CD4-positive, alpha-beta T cell treated with Interferon alpha-2 for 1 hour (primary cell): ENCODE measurements around the gene ESRRB.

Experiments used
- DNase-seq, 2 donors: peaks; one replicate each; pipeline ENCODE4 v3.0.0-alpha.2; 2020 to 2022

Gene ESRRB

DNA sequence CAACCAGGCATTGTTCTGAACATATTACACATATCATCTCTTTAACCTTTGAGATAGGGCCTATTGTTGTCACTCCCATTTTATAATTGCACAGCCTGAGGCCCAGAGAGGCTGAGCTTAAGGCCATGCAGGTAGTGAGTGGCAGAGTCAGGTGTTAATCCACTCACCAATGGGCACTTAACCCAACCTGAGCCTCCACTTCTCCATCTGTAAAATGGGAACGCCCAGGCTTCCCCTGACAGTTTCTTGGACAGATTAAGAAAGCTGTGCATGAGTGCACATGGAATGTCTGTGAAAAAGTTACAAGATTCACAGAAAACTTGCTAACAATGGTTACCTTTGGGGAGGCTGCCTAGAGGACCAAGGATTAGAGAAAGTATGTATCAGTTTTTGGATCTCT, 32.9 kb downstream of the ESRRB start:
- no peak for DNase-seq

- no peak for DNase-seq
These were observed 36.6 kb downstream of the ESRRB start for GRCh38 chr14:76412501-76412900.

GRCh38 chr14:76413106-76413961, 37.4 kb downstream of the ESRRB start:
- no peak for DNase-seq

DNA sequence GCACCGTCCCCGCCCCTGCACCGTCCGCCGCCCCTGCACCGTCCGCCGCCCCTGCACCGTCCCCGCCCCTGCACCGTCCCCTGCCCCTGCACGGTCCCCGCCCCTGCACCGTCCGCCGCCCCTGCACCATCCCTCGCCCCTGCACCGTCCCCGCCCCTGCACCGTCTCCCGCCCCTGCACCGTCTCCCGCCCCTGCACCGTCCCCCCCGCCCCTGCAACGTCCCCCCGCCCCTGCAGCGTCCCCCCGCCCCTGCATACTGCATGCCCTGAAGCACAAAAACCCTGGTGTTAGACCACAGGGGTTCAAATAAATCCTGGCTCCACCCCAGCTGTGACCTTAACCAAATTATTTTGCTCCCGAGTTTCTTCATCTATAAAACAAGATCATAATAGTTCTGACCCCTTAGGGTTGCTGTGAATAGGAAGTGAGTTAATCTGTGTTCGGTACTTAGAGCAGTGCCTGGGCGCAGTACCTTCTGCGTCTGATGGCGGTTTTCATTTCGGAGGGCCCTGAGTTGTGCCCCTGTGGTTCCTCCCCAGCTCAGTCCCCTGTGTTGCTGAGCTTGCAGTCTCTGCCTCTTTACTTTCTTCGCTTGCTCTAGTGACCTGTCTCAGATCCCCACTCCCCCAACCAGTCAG, 38.1 kb downstream of the ESRRB start:
- DNase-seq = no peak

DNA sequence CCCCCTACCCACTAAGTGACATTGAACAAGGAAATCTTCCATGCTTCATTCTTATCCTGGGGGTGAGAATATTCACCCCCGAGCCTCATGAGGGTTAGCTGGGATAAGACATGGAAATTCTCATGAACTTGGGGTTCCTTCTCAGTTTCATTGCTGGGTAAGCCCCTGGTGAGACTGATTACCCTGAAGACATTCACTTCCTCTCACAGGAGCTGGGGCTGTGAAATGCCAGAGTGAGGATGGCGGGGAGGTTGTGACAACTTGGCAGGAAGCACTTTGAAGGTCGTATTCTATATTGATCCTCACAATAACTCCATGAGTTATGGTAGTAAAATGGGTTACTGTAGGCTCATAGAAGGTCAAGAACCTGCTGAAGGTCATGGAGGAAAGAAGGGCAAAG, 43.5 kb downstream of the ESRRB start:
- no peak for DNase-seq

DNA sequence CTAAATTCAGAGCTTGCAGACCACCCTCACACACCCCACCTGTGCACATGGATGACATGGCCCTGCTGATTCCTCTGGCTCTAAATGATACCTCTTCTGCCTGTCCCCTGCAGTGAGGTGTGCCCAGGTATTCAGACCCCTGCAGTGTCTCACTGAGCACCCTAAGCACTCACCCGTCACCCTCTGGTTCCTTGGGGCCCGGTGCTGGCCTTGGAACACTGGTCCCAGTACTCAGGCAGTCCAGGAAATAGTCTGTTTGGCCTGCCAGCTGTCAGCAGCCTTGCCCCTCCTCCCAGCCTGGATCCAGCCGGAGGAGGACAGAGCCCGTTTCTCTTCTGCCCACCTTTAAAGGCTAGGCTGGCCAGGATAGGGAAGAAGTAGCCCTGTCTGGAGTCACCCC, 44.9 kb downstream of the ESRRB start:
- DNase-seq = no peak

DNA sequence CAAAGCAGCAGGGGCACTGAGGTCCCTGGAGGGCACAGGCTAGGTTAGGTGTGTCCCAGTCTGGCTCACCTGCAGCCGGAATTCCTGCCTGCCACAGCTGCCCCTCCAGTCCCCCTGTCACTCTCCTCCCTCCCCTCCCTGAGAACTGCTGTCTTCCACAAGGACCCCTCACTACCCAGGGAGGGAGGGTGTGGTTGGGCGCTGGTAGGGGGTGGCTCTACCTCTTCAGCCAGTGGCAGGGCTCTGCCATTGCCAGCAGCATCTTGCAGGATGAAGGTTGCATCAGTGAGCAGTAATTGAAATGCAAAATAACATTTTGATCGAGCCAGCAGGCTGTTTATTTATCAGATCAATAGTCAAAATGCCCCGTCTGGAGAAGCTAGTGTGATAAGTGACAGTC, 45.7 kb downstream of the ESRRB start:
- DNase-seq = no peak

GRCh38 chr14:76422662-76423061, 46.7 kb downstream of the ESRRB start:
- no peak for DNase-seq

DNA sequence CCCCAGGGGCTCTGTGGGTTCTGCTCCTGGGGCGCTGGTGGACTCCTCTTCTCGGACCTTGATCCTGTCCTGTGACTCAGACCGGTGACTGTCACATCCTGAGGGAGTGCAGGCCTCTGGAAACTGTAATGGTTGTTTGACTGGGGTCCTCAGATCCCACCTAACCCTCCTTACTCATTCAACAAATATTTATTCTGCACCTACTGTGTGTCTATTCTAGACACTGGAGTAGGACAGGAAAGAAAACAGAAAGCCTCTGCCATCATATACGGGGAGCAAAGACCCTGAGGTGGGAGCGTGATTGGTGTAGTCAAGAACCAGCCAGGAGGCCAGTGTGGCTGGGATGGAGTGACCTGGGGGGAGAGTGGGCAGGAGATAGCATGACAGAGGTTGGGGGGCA, 47.6 kb downstream of the ESRRB start:
- DNase-seq = no peak

GRCh38 chr14:76424359-76424758, 48.4 kb downstream of the ESRRB start:
- DNase-seq = no peak

- DNase-seq = no peak
These were observed 50.3 kb downstream of the ESRRB start for GRCh38 chr14:76426161-76426696.

GRCh38 chr14:76428611-76429010, 52.7 kb downstream of the ESRRB start:
- DNase-seq = no peak

DNA sequence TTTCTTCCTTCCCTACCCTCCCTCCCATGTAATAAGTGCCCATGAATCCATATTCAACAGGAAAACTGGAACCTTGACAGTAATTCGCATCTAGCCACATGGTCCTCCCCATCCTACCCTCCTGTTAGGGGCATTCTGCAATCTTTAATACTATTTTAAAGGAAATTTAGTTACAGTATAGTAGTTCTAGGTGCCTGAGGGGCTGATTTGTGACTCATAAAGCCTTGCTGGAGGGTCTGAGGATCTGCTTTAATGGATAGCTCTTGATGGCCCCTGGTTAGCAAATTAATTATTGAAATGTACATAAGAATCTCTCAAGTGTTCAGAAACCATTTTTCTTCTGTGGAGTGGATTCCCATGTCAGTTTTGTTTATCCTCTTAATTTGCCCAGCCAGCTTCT, 54.1 kb downstream of the ESRRB start:
- DNase-seq = no peak

DNA sequence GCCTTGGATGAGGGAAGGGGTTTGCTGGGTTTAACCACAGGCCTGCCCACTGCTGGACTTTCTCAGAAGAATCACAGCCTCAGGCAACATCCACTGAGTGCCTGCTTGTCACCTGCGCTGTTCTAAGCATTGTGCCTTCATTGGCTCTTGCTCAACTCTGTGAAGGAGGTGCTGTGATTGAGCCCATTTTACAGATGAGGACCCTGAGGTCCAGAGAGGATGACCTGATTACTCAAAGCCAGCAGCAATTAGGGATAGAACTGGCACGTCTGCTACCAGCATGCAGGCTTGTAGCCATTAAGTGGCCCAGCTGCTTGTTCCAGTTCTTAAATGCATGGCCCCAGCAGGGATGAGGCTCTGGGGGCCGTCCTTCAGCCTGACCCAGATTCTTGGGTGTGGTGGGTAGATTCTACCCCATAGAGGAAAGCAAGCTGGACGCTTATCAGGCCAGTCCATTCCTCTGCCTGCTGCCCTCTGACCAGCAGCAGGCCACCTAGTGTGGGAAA, 54.6 kb downstream of the ESRRB start:
- no peak for DNase-seq

- DNase-seq = no peak
These were observed 55.6 kb downstream of the ESRRB start for GRCh38 chr14:76431538-76431937.

- DNase-seq = no peak
These were observed 57.2 kb downstream of the ESRRB start for GRCh38 chr14:76432827-76433752.

DNA sequence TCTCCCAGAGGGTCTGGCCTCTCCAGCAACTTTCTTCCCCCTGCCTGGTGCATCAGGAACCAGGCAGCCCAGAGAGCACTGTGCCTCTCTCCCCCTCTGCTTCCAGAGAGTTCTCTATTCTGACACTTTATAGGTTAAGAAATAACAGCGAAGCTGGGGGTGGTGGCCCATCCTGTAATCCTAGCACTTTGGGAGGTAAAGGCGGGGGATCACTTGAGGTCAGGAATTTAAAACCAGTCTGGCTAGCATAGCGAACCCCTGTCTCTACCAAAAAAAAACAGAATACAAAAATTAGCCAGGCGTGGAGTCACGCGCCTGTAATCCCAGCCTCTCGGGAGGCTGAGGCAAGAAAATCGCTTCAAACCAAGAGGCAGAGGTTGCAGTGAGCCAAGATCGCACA, 58.3 kb downstream of the ESRRB start:
- DNase-seq = no peak

DNA sequence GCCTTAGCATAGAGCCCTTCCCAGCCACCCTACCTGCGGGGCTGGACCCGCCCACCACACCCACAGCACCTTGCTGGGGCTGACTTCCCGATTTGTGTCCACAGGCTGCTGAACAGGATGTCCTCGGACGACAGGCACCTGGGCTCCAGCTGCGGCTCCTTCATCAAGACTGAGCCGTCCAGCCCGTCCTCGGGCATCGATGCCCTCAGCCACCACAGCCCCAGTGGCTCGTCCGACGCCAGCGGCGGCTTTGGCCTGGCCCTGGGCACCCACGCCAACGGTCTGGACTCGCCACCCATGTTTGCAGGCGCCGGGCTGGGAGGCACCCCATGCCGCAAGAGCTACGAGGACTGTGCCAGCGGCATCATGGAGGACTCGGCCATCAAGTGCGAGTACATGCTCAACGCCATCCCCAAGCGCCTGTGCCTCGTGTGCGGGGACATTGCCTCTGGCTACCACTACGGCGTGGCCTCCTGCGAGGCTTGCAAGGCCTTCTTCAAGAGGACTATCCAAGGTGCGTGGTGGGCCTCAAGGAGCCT, 63.4 kb downstream of the ESRRB start:
- no peak for DNase-seq

DNA sequence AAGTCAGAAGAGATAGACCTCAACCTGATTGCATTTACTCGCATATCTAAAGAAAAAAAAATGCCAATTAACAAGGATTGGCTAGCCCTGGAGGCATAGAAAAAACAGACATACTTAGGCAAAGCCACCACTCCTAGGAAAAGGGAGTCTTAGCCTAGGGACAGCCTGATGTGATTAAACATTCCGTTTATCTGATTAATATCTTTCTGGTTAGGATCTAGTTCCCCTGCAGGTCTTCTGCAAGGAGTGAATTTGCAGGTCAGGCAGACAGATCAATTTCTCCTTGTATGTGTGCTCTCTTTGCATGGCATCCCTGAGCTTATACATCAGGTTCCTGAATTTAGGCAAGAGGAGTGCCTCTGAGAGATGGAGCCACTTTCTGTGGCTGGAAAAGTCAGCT, 70.5 kb downstream of the ESRRB start:
- no peak for DNase-seq

DNA sequence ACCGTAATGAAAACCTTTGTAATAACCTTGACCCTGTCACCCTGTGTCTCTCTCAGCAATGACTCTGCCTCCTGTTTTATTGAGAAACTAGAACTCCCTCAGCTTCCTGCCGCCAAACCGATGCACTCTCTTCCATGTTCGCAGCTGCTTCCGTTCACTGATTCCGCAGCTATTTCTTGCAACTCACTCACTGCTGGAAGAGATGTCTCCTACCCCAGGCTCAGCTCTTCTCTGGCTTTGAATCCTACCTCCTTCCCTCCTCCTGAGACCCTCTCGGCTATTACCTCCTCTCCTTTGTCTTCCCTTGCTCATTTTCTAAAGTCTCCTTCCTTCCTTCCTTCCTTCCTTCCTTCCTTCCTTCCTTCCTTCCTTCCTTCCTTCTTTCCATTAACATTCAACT, 71.0 kb downstream of the ESRRB start:
- DNase-seq = no peak

GRCh38 chr14:76450476-76450875, 74.5 kb downstream of the ESRRB start:
- no peak for DNase-seq

DNA sequence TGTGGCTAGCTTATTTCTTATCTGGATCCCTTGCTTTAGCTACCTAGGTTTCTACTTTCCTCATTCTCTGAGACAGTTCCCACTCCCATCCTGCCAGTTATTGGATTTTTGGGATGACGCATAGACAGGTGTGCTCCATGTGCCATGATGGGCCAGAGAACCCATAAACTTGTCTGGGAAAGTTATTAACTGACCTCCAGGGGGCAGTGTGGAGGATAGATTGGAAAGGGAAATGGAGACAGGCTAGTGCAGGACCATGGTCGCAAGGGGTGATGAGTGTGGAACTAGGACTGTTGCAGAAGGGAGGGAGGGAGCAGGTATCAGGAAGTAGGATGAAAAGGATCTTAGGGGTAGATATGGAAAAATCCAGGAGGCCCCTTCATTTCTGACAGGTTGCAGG, 80.3 kb downstream of the ESRRB start:
- DNase-seq = peak in 1 of 2 donors; percentile 15
